ENCODE measurements around the gene TEX13C.

TEX13C gene

GRCh38 chrX:125319646-125320521 lies at the start of gene TEX13C:
Gene TEX13C (plus strand): TSS chrX:125319871. CDS start chrX:125320120, 249 bp downstream.
- no peak within 1 kb of the TSS for H3K4me3 ChIP-seq (ENCODE audit: low read depth, low read length)
- no peak for TF ChIP-seq CTCF (IDR thresholded peaks at IDR 0.05; ENCODE audit: insufficient read depth, low read depth, low read length, missing control alignments)
- no peak for DNase-seq (ENCODE audit: low read depth)

- DNase-seq (ENCODE audit: low read depth) = no peak
- no peak overlapping the region for H3K4me3 ChIP-seq (ENCODE audit: low read depth, low read length)
- TF ChIP-seq CTCF (IDR thresholded peaks at IDR 0.05; ENCODE audit: insufficient read depth, low read depth, low read length, missing control alignments) = no peak
Measured at GRCh38 chrX:125287282-125287681, 32.4 kb upstream of the TEX13C start.

- no peak for DNase-seq (ENCODE audit: low read depth)
- H3K4me3 ChIP-seq (ENCODE audit: low read depth, low read length) = no peak overlapping the region
- no peak for TF ChIP-seq CTCF (IDR thresholded peaks at IDR 0.05; ENCODE audit: insufficient read depth, low read depth, low read length, missing control alignments)
Measured at GRCh38 chrX:125288343-125288742, 31.3 kb upstream of the TEX13C start.

GRCh38 chrX:125289209-125289608 lies 30.5 kb upstream of the TEX13C start:
- H3K4me3 ChIP-seq (ENCODE audit: low read depth, low read length) = no peak overlapping the region
- no peak for DNase-seq (ENCODE audit: low read depth)
- no peak for TF ChIP-seq CTCF (IDR thresholded peaks at IDR 0.05; ENCODE audit: insufficient read depth, low read depth, low read length, missing control alignments)

- no peak for TF ChIP-seq CTCF (IDR thresholded peaks at IDR 0.05; ENCODE audit: insufficient read depth, low read depth, low read length, missing control alignments)
- no peak for DNase-seq (ENCODE audit: low read depth)
- H3K4me3 ChIP-seq (ENCODE audit: low read depth, low read length) = no peak overlapping the region
Measured at GRCh38 chrX:125289920-125290319, 29.8 kb upstream of the TEX13C start.

GRCh38 chrX:125291124-125291523 lies 28.5 kb upstream of the TEX13C start:
- H3K4me3 ChIP-seq (ENCODE audit: low read depth, low read length) = no peak overlapping the region
- TF ChIP-seq CTCF (IDR thresholded peaks at IDR 0.05; ENCODE audit: insufficient read depth, low read depth, low read length, missing control alignments) = no peak
- no peak for DNase-seq (ENCODE audit: low read depth)
